Ramos (cell line): ENCODE data around the gene SLIRP.
"Not testable (repeated sequence)": the region's sequence is repeated elsewhere in the genome, so short reads cannot be mapped to it uniquely, and the experiment has no call there.

ENCODE experiments used
- in situ Hi-C: fragments of 300-500 bp; cut with MboI; formaldehyde crosslinking; loops from one replicate; pipeline ENCODE4 v1.14.3; 2022; ENCODE audit warnings: low sequenced_read_pairs; ENCODE audit not compliant: unreplicated experiment

SLIRP gene

GRCh38 chr14:77738559-77739250 lies 30.8 kb downstream of the SLIRP start:
- in situ Hi-C loops: no loop called here

- in situ Hi-C loops: no loop called here
These were observed 33.5 kb downstream of the SLIRP start for GRCh38 chr14:77741438-77741837.

GRCh38 chr14:77746064-77746702 lies 38.3 kb downstream of the SLIRP start:
- in situ Hi-C loops: no loop called here

GRCh38 chr14:77747425-77747824 lies 39.5 kb downstream of the SLIRP start:
- in situ Hi-C loops: not testable (repeated sequence)

GRCh38 chr14:77752266-77752665 lies 44.4 kb downstream of the SLIRP start:
- in situ Hi-C loops: no loop called here

GRCh38 chr14:77752799-77753516 lies 45.1 kb downstream of the SLIRP start:
- in situ Hi-C loops: no loop called here

GRCh38 chr14:77760381-77761204 lies 52.7 kb downstream of the SLIRP start, which contains the start of gene SNW1:
Gene SNW1, minus strand, starts transcription at chr14:77761156. Its CDS starts 29 bp downstream, at chr14:77761127.
- in situ Hi-C loops: no loop called here

GRCh38 chr14:77761205-77761931 lies 53.5 kb downstream of the SLIRP start:
- in situ Hi-C loops: no loop called here

- in situ Hi-C loops: no loop called here
These were observed 55.4 kb downstream of the SLIRP start for GRCh38 chr14:77763316-77763715.

- in situ Hi-C loops: no loop called here
These were observed 56.1 kb downstream of the SLIRP start for GRCh38 chr14:77763978-77764377.
